H1 (cell line): Measurements from ENCODE around the gene PUDP. TPM values are rescaled to one million over a fixed set of nuclear protein-coding genes. Genes with fewer than 3 reads are reported as not detected.

Experiments used
- CEBPB ChIP-seq: IDR thresholded peaks from 2 replicates; pipeline ENCODE4 v1.6.1; 2012; ENCODE audit warnings: low read depth, low read length
- EGR1 ChIP-seq: IDR thresholded peaks from 2 replicates; pipeline ENCODE4 v1.6.1; 2011; ENCODE audit warnings: low read depth, low read length, borderline replicate concordance
- EZH2 ChIP-seq: fragments of 200-600 bp; sonication (generic); IDR thresholded peaks from 2 replicates; pipeline ENCODE4 v1.7.1; 2012; ENCODE audit warnings: low read depth, mild to moderate bottlenecking, moderate library complexity, low read length, inconsistent platforms; ENCODE audit not compliant: severe bottlenecking
- polyA plus RNA-seq, 7 experiments: library from polyadenylated mRNA; depleted of rRNA in 3 of 7; stranded (reverse) in 5 of 7; unstranded in 2 of 7; fragments of >200 nt in 5 of 7; fragments of 200-250 nt in 2 of 7; gene quantifications; 1 replicate in 5 of 7; 2 replicates in 1 of 7; 4 replicates in 1 of 7; pipeline versions ENCODE4 v1.2.1 to v1.2.3, GENCODE V29; 2011 to 2013; ENCODE audit warnings: missing spikeins in 2 of 7, mixed read lengths in 2 of 7
- total RNA-seq: library from RNA; stranded (reverse); fragmentation: NEBNext Ultra II Directional; extraction: Animal tissue kit (Norgen Biotek cat#: 25700); gene quantifications from 2 replicates; pipeline ENCODE4 v1.2.1, GENCODE V29; 2021

PUDP gene
- total and polyA plus RNA-seq, 2 of the 8 experiments (the other 6 are each of a cell fraction or from before 2014, with no cell fraction given) = 27.2 to 30.2 TPM

DNA sequence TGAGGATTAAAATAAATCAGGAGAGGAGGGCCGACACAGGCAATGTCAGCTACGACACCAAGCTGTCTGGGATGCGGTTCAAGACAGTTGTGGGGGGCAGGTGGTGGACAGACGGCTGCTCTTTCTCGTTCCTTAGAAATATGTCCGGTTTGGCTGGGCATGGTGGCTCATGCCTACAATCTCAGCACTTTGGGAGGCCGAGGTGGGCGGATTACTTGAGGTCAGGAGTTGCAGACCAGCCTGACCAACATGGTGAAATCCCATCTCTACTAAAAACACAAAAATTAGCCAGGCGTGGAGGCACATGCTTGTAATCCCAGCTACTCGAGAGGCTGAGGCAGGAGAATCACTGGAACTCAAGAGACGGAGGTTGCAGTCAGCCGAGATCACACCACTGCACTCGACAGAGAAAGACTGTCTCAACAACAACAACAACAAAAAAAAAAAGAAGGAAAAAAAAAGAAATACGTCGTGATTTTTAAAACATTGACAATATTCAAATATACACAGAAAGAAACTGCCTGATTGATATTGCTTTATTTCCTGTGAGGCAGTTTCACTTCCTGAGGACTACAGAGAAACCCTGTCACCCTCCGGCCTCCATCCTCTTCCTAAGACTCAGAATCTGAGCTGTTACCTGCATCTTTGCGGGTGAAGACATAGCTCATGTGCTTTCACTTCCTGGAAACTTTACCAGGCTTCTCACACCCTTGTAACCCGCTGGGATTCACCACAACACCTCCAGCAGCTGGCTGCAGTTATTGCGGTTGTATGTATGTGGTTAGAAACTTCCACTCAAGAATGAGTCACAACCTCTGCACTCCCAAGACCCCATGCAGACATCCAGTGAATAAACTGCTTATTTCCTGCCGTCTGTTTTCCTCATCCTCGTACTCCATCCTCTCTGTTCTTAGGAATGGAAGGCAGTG, 64.2 kb downstream of the PUDP start (continued):
- TF ChIP-seq EGR1 (no peak), CEBPB (no peak), EZH2 (no peak)
